Measurements from ENCODE around the gene HTT-AS. TPM values are rescaled to one million over a fixed set of nuclear protein-coding genes. Genes with fewer than 3 reads are reported as not detected.
"Not testable (repeated sequence)": the region's sequence is repeated elsewhere in the genome, so short reads cannot be mapped to it uniquely, and the experiment has no call there.

HTT-AS gene
- total RNA-seq, 1 experiment from 2014 or later: not detected

- ChIA-PET CTCF (no interaction called here), POLR2A (ENCODE audit: low non-redundant PET) (no interaction called here)
Measured at GRCh38 chr4:3096202-3096601, 21.9 kb upstream of the HTT-AS start.

GRCh38 chr4:3094701-3095100 lies 20.4 kb upstream of the HTT-AS start:
- H3K9me3 ChIP-seq (ENCODE audit: low read depth, low read length, poor library complexity, severe bottlenecking); H3K27me3 ChIP-seq (replicated peaks; ENCODE audit: insufficient read depth, low read depth, low read length, poor library complexity); DNase-seq (ENCODE audit: low spot score); intact Hi-C loops (cut with micrococcal nuclease; ENCODE audit: unreplicated experiment); H3K4me1 ChIP-seq (ENCODE audit: insufficient read depth, low read length, poor library complexity, severe bottlenecking); POLR2A ChIA-PET (ENCODE audit: low non-redundant PET); CTCF ChIA-PET; H3K36me3 ChIP-seq (ENCODE audit: insufficient read depth, low read length, poor library complexity, severe bottlenecking); H3K4me3 ChIP-seq (ENCODE audit: low read depth, low read length, poor library complexity, severe bottlenecking); H3K27ac ChIP-seq (ENCODE audit: low read depth, low read length, poor library complexity, severe bottlenecking); BruUV-seq (replicated peaks): not testable (repeated sequence)

More at GRCh38 chr4:3096202-3096601, 21.9 kb upstream of the HTT-AS start:
- no peak overlapping the region for H3K4me3 ChIP-seq (ENCODE audit: low read depth, low read length, poor library complexity, severe bottlenecking)
- H3K4me1 ChIP-seq (ENCODE audit: insufficient read depth, low read length, poor library complexity, severe bottlenecking): no peaks in the 10 kb centered on the region
- H3K9me3 ChIP-seq (ENCODE audit: low read depth, low read length, poor library complexity, severe bottlenecking): no peaks in the 10 kb centered on the region
- TF ChIP-seq CTCF (conservative IDR thresholded peaks at IDR 0.05; ENCODE audit: low read depth, low read length) (no peak), EZH2 (IDR thresholded peaks at IDR 0.05; ENCODE audit: borderline replicate concordance, low read depth, low read length, poor library complexity, severe bottlenecking) (no peak)
- no TSS peak for BruUV-seq (replicated peaks)
- H3K36me3 ChIP-seq (ENCODE audit: insufficient read depth, low read length, poor library complexity, severe bottlenecking): peaks cover 5% of the 10 kb centered on the region
- no peak overlapping the region for H3K27ac ChIP-seq (ENCODE audit: low read depth, low read length, poor library complexity, severe bottlenecking)
- no peak for DNase-seq (ENCODE audit: low spot score)
- H3K27me3 ChIP-seq (replicated peaks; ENCODE audit: insufficient read depth, low read depth, low read length, poor library complexity): no peaks in the 10 kb centered on the region
- intact Hi-C loops (cut with micrococcal nuclease; ENCODE audit: unreplicated experiment): no loop called here

GRCh38 chr4:3091464-3091863 lies 17.1 kb upstream of the HTT-AS start:
- H3K9me3 ChIP-seq (ENCODE audit: low read depth, low read length, poor library complexity, severe bottlenecking): no peaks in the 10 kb centered on the region
- DNase-seq (ENCODE audit: low spot score): no peak
- CTCF ChIA-PET: no interaction called here
- no peaks in the 10 kb centered on the region for H3K27me3 ChIP-seq (replicated peaks; ENCODE audit: insufficient read depth, low read depth, low read length, poor library complexity)
- no peak overlapping the region for H3K27ac ChIP-seq (ENCODE audit: low read depth, low read length, poor library complexity, severe bottlenecking)
- H3K4me1 ChIP-seq (ENCODE audit: insufficient read depth, low read length, poor library complexity, severe bottlenecking): no peaks in the 10 kb centered on the region
- no TSS peak for BruUV-seq (replicated peaks)
- peaks cover 6% of the 10 kb centered on the region for H3K36me3 ChIP-seq (ENCODE audit: insufficient read depth, low read length, poor library complexity, severe bottlenecking)
- TF ChIP-seq EZH2 (IDR thresholded peaks at IDR 0.05; ENCODE audit: borderline replicate concordance, low read depth, low read length, poor library complexity, severe bottlenecking) (no peak), CTCF (conservative IDR thresholded peaks at IDR 0.05; ENCODE audit: low read depth, low read length) (no peak)
- intact Hi-C loops (cut with micrococcal nuclease; ENCODE audit: unreplicated experiment): no loop called here
- no peak overlapping the region for H3K4me3 ChIP-seq (ENCODE audit: low read depth, low read length, poor library complexity, severe bottlenecking)
- POLR2A ChIA-PET (ENCODE audit: low non-redundant PET): no interaction called here

GRCh38 chr4:3087115-3087797 lies 12.9 kb upstream of the HTT-AS start:
- Histone ChIP-seq H3K4me3 (ENCODE audit: low read depth, low read length, poor library complexity, severe bottlenecking) (no peak overlapping the region), H3K27ac (ENCODE audit: low read depth, low read length, poor library complexity, severe bottlenecking) (no peak overlapping the region), H3K4me1 (ENCODE audit: insufficient read depth, low read length, poor library complexity, severe bottlenecking) (no peaks in the 10 kb centered on the region), H3K27me3 (replicated peaks; ENCODE audit: insufficient read depth, low read depth, low read length, poor library complexity) (no peaks in the 10 kb centered on the region), H3K9me3 (ENCODE audit: low read depth, low read length, poor library complexity, severe bottlenecking) (no peaks in the 10 kb centered on the region), H3K36me3 (ENCODE audit: insufficient read depth, low read length, poor library complexity, severe bottlenecking) (peaks cover 6% of the 10 kb centered on the region)
- ChIA-PET POLR2A (ENCODE audit: low non-redundant PET) (no interaction called here), CTCF (no interaction called here)
- no TSS peak for BruUV-seq (replicated peaks)
- DNase-seq (ENCODE audit: low spot score): no peak
- TF ChIP-seq CTCF (conservative IDR thresholded peaks at IDR 0.05; ENCODE audit: low read depth, low read length) (no peak), EZH2 (IDR thresholded peaks at IDR 0.05; ENCODE audit: borderline replicate concordance, low read depth, low read length, poor library complexity, severe bottlenecking) (no peak)
- intact Hi-C loops (cut with micrococcal nuclease; ENCODE audit: unreplicated experiment): no loop called here
